HCT116 (cell line): ENCODE data around the gene HPX. TPM values are rescaled to one million over a fixed set of nuclear protein-coding genes. Genes with fewer than 3 reads are reported as not detected.

Source experiments
- ATAC-seq: fragments of 200-7000 bp; cut with Tn5 transposase; 2 replicates; pipeline ENCODE4 v1.9.1; 2020; ENCODE audit warnings: mild to moderate bottlenecking, moderate library complexity
- BruUV-seq: library from RNA; stranded (reverse); fragments of 400-500 nt; replicated peaks from 2 replicates; lab custom pipeline; 2021; lab: Mats Ljungman, UMichigan
- CTCF ChIA-PET: fragments of 300-600 bp; sonication (Branson Sonifier 250); formaldehyde crosslinking; loops from one replicate; lab custom pipeline; 2021; ENCODE audit warnings: antibody characterized with exemption; lab: Charles Lee
- POLR2A ChIA-PET: fragments of 300-600, 350-600 bp; sonication (Branson Sonifier 250); formaldehyde crosslinking; loops from one replicate; lab custom pipeline; 2021; ENCODE audit warnings: antibody characterized with exemption; lab: Charles Lee
- RAD21 ChIA-PET, 2 experiments: fragments of 300-600 bp; sonication (Branson Sonifier 250); formaldehyde crosslinking; loops; one replicate each; lab custom pipeline; 2023; ENCODE audit warnings: low total read pairs in 2 of 2; ENCODE audit not compliant: uncharacterized antibody in 2 of 2, unreplicated experiment in 2 of 2, low non-redundant PET in 1 of 2; lab: Charles Lee
- DNase-seq: peaks from one replicate; pipeline ENCODE4 v3.0.0-alpha.2; 2010; ENCODE audit warnings: low read depth, low spot score
- H2AFZ ChIP-seq: fragments of 200-600 bp; shearing (Covaris generic), sonication (generic); 2 replicates; pipeline ENCODE4 v1.6.1; 2017; ENCODE audit warnings: low read depth, mixed run types, mixed read lengths, antibody characterized with exemption, low read length; ENCODE audit not compliant: poor library complexity, severe bottlenecking
- H3K27ac ChIP-seq: 2 replicates; pipeline ENCODE4 v1.5.1; 2012; ENCODE audit warnings: low read depth, low read length
- H3K27me3 ChIP-seq: fragments of 200-600 bp; sonication (generic); 2 replicates; pipeline ENCODE4 v1.6.1; 2016; ENCODE audit warnings: mixed run types, low read length, mixed read lengths; ENCODE audit not compliant: insufficient read depth
- H3K36me3 ChIP-seq, 2 experiments: fragments of 200-500 bp in 1 of 2; fragments of 200-600 bp in 1 of 2; sonication (Bioruptor generic) in 1 of 2; sonication (generic) in 1 of 2; 2 replicates each; pipeline versions ENCODE4 v1.5.1 to v1.6.1; 2014 to 2016; ENCODE audit warnings: low read length in 2 of 2, inconsistent platforms in 1 of 2, mixed read lengths in 1 of 2, mixed run types in 1 of 2; ENCODE audit not compliant: insufficient read depth in 2 of 2, control insufficient read depth in 1 of 2
- H3K4me1 ChIP-seq, 2 experiments: fragments of 200-600 bp in 1 of 2; sonication (generic) in 1 of 2; 2 replicates each; pipeline versions ENCODE4 v1.5.1 to v1.6.1; 2012 to 2017; ENCODE audit warnings: low read length in 2 of 2, inconsistent platforms in 1 of 2, mild to moderate bottlenecking in 1 of 2, mixed read lengths in 1 of 2, mixed run types in 1 of 2, moderate library complexity in 1 of 2; ENCODE audit not compliant: insufficient read depth in 2 of 2, control insufficient read depth in 1 of 2
- H3K4me2 ChIP-seq: fragments of 200-600 bp; sonication (generic); 2 replicates; pipeline ENCODE4 v1.6.1; 2017; ENCODE audit warnings: mixed run types, low read length, mixed read lengths
- H3K4me3 ChIP-seq, 2 experiments: fragments of 200-600 bp in 1 of 2; sonication (generic) in 1 of 2; replicated peaks in 1 of 2; 2 replicates each; pipeline ENCODE4 v1.5.1; 2011 to 2016; ENCODE audit warnings: low read length in 2 of 2, control low read depth in 1 of 2, low read depth in 1 of 2, mild to moderate bottlenecking in 1 of 2, mixed read lengths in 1 of 2, mixed run types in 1 of 2
- H3K79me2 ChIP-seq: fragments of 200-600 bp; sonication (generic); 2 replicates; pipeline ENCODE4 v1.6.1; 2017; ENCODE audit warnings: mild to moderate bottlenecking, mixed run types, low read length, moderate library complexity, mixed read lengths; ENCODE audit not compliant: insufficient read depth
- H3K9ac ChIP-seq: fragments of 200-600 bp; sonication (generic); 2 replicates; pipeline ENCODE4 v1.6.1; 2016; ENCODE audit warnings: low read length, mixed read lengths
- H3K9me2 ChIP-seq: fragments of 200-600 bp; sonication (generic), shearing (Covaris generic); 2 replicates; pipeline ENCODE4 v1.6.1; 2017; ENCODE audit warnings: mixed run types, mild to moderate bottlenecking, moderate library complexity; ENCODE audit not compliant: insufficient read depth
- H3K9me3 ChIP-seq, 2 experiments: fragments of 200-500 bp in 1 of 2; fragments of 200-600 bp in 1 of 2; sonication (Bioruptor generic) in 1 of 2; sonication (generic) in 1 of 2; 2 replicates each; pipeline ENCODE4 v1.6.1; 2014 to 2017; ENCODE audit warnings: low read length in 2 of 2, mixed read lengths in 2 of 2, inconsistent platforms in 1 of 2, low read depth in 1 of 2, mild to moderate bottlenecking in 1 of 2, mixed run types in 1 of 2, moderate library complexity in 1 of 2; ENCODE audit not compliant: control insufficient read depth in 1 of 2, insufficient read depth in 1 of 2
- H4K20me1 ChIP-seq: fragments of 200-600 bp; sonication (generic), shearing (Covaris generic); 2 replicates; pipeline ENCODE4 v1.6.1; 2017; ENCODE audit warnings: mixed run types, mild to moderate bottlenecking, moderate library complexity; ENCODE audit not compliant: insufficient read depth
- ATF3 ChIP-seq: IDR thresholded peaks from 2 replicates; pipeline ENCODE4 v1.6.1; 2012
- CEBPB ChIP-seq: IDR thresholded peaks from 2 replicates; pipeline ENCODE4 v1.6.1; 2012; ENCODE audit warnings: low read depth
- CTCF ChIP-seq, 3 experiments: fragments of 200-600 bp in 1 of 3; sonication (generic) in 1 of 3; IDR thresholded peaks in 2 of 3; conservative IDR thresholded peaks in 1 of 3; 2 replicates each; pipeline ENCODE4 v1.5.1; 2012 to 2017; ENCODE audit warnings: low read depth in 2 of 3, low read length in 2 of 3, antibody characterized with exemption in 1 of 3, borderline replicate concordance in 1 of 3, control low read depth in 1 of 3, mild to moderate bottlenecking in 1 of 3, mixed read lengths in 1 of 3, mixed run types in 1 of 3, moderate library complexity in 1 of 3; ENCODE audit not compliant: insufficient read depth in 1 of 3
- ELF1 ChIP-seq: IDR thresholded peaks from 2 replicates; pipeline ENCODE4 v1.6.1; 2012; ENCODE audit warnings: low read depth, borderline replicate concordance
- EZH2 ChIP-seq: fragments of 200-600 bp; sonication (generic); IDR thresholded peaks from 2 replicates; pipeline ENCODE4 v1.6.1; 2017; ENCODE audit warnings: antibody characterized with exemption, mixed run types
- EZH2phosphoT487 ChIP-seq: fragments of 200-600 bp; IDR thresholded peaks from 2 replicates; pipeline ENCODE4 v1.6.1; 2018; ENCODE audit warnings: antibody characterized with exemption, borderline replicate concordance
- FOSL1 ChIP-seq: IDR thresholded peaks from 2 replicates; pipeline ENCODE4 v1.6.1; 2012; ENCODE audit warnings: low read depth
- JUND ChIP-seq: IDR thresholded peaks from 2 replicates; pipeline ENCODE4 v1.6.1; 2012
- POLR2A ChIP-seq: IDR thresholded peaks from 2 replicates; pipeline ENCODE4 v1.7.0; 2011; ENCODE audit warnings: borderline replicate concordance; ENCODE audit not compliant: insufficient read depth, insufficient read length; ENCODE audit errors: extremely low read depth
- RAD21 ChIP-seq: IDR thresholded peaks from 2 replicates; pipeline ENCODE4 v1.6.1; 2012; ENCODE audit warnings: low read depth, mild to moderate bottlenecking
- REST ChIP-seq: IDR thresholded peaks from 2 replicates; pipeline ENCODE4 v1.6.1; 2012; ENCODE audit warnings: low read depth
- SP1 ChIP-seq: IDR thresholded peaks from 2 replicates; pipeline ENCODE4 v1.6.1; 2012; ENCODE audit warnings: low read depth
- YY1 ChIP-seq: IDR thresholded peaks from 2 replicates; pipeline ENCODE4 v1.6.1; 2011; ENCODE audit warnings: low read length, low read depth, moderate library complexity, mild to moderate bottlenecking; ENCODE audit not compliant: insufficient replicate concordance; ENCODE audit errors: extremely low read depth
- ZBTB33 ChIP-seq: IDR thresholded peaks from 2 replicates; pipeline ENCODE4 v1.6.1; 2011; ENCODE audit warnings: mild to moderate bottlenecking, low read length, moderate library complexity; ENCODE audit not compliant: insufficient replicate concordance; ENCODE audit errors: extremely low read depth
- ZNF274 ChIP-seq: fragments of 200-500 bp; sonication (Bioruptor generic); IDR thresholded peaks from 2 replicates; pipeline ENCODE4 v1.6.1; 2014; ENCODE audit warnings: mild to moderate bottlenecking, low read depth, low read length, inconsistent platforms
- intact Hi-C: fragments of 100-400 bp; cut with micrococcal nuclease; formaldehyde crosslinking; loops from 2 replicates; pipeline ENCODE4 v1.10.0; 2022
- total RNA-seq: library from RNA; stranded (reverse); gene quantifications from one replicate; pipeline ENCODE4 v1.2.1, GENCODE V29; 2021; ENCODE audit not compliant: unreplicated experiment

HPX gene
- total RNA-seq, 1 experiment from 2014 or later, result 4.6 TPM

- no peak overlapping the region for H2AFZ ChIP-seq
- BruUV-seq, result no TSS peak
- ATAC-seq (no peak), DNase-seq (no peak)
- ChIA-PET RAD21 (no interaction called here), CTCF (no interaction called here), POLR2A (no interaction called here)
- no peaks in the 10 kb centered on the region for H3K9me2 ChIP-seq
- H3K79me2 ChIP-seq, result no peaks in the 10 kb centered on the region
- no peak overlapping the region for H3K27ac ChIP-seq
- H3K4me2 ChIP-seq, result no peak overlapping the region
- H3K4me3 ChIP-seq, result no peak overlapping the region
- intact Hi-C loops, result no loop called here
- no peaks in the 10 kb centered on the region for H3K36me3 ChIP-seq
- H4K20me1 ChIP-seq, result no peaks in the 10 kb centered on the region
- H3K9me3 ChIP-seq, result no peaks in the 10 kb centered on the region
- peaks cover 15 to 33% of the 10 kb centered on the region in 2 experiments for H3K4me1 ChIP-seq
- H3K9ac ChIP-seq, result no peak overlapping the region
- H3K27me3 ChIP-seq, result no peaks in the 10 kb centered on the region
- no peak for TF ChIP-seq YY1
- no peak for TF ChIP-seq SP1
- no peak for TF ChIP-seq ELF1
- no peak for TF ChIP-seq CTCF (IDR thresholded peaks at IDR 0.05 in 2 of 3, conservative IDR thresholded peaks at IDR 0.05 in 1 of 3; ENCODE audit: borderline replicate concordance in 1 of 3, insufficient read depth in 1 of 3, low read depth in 2 of 3, low read length in 2 of 3)
- no peak for TF ChIP-seq ATF3
- TF ChIP-seq REST, result no peak
- TF ChIP-seq ZBTB33, result no peak
- no peak for TF ChIP-seq POLR2A
- no peak for TF ChIP-seq RAD21
- no peak for TF ChIP-seq CEBPB
- no peak for TF ChIP-seq ZNF274
- TF ChIP-seq FOSL1, result no peak
- no peak for TF ChIP-seq EZH2
- no peak for TF ChIP-seq JUND
- no peak for TF ChIP-seq EZH2phosphoT487
Observed at GRCh38 chr11:6393989-6394670, 46.7 kb downstream of the HPX start.
